ENCODE results near the gene LYPD3.
A peak's percentile ranks its signal among the peaks of the same experiment; 100 is the strongest.
"Not testable (repeated sequence)": the region's sequence is repeated elsewhere in the genome, so short reads cannot be mapped to it uniquely, and the experiment has no call there.

Gene LYPD3

GRCh38 chr19:43462383-43462782 is 3.0 kb downstream of the LYPD3 start:
- peak overlapping the region; percentile 36 for H3K4me3 Mint-ChIP-seq
- H3K27ac Mint-ChIP-seq: peak overlapping the region; percentile 3
- peaks cover 4% of the 10 kb centered on the region for H3K27me3 Mint-ChIP-seq (ENCODE audit: low read depth)
- no peaks in the 10 kb centered on the region for H3K9me3 Mint-ChIP-seq
- no peaks in the 10 kb centered on the region for H3K36me3 Mint-ChIP-seq (ENCODE audit: low read depth)
- peaks cover 18% of the 10 kb centered on the region for H3K4me1 Mint-ChIP-seq (ENCODE audit: low read depth)

- Mint-ChIP-seq H3K36me3 (ENCODE audit: low read depth) (no peaks in the 10 kb centered on the region), H3K4me3 (peak overlapping the region; percentile 39), H3K4me1 (ENCODE audit: low read depth) (peaks cover 15% of the 10 kb centered on the region), H3K27ac (no peak overlapping the region), H3K9me3 (no peaks in the 10 kb centered on the region), H3K27me3 (ENCODE audit: low read depth) (peaks cover 4% of the 10 kb centered on the region)
These were observed 4.1 kb downstream of the LYPD3 start for GRCh38 chr19:43461303-43461702.

GRCh38 chr19:43460362-43461016 is 4.9 kb downstream of the LYPD3 start:
- Mint-ChIP-seq H3K36me3 (ENCODE audit: low read depth) (no peaks in the 10 kb centered on the region), H3K4me1 (ENCODE audit: low read depth) (peaks cover 15% of the 10 kb centered on the region), H3K9me3 (no peaks in the 10 kb centered on the region), H3K27ac (no peak overlapping the region), H3K4me3 (no peak overlapping the region), H3K27me3 (ENCODE audit: low read depth) (peaks cover 6% of the 10 kb centered on the region)

- Mint-ChIP-seq H3K4me3 (no peak overlapping the region), H3K9me3 (no peaks in the 10 kb centered on the region), H3K36me3 (ENCODE audit: low read depth) (no peaks in the 10 kb centered on the region), H3K27me3 (ENCODE audit: low read depth) (peaks cover 12% of the 10 kb centered on the region), H3K27ac (no peak overlapping the region), H3K4me1 (ENCODE audit: low read depth) (peaks cover 4% of the 10 kb centered on the region)
These were observed 7.6 kb downstream of the LYPD3 start for GRCh38 chr19:43457809-43458208.

GRCh38 chr19:43455321-43456113 is 9.9 kb downstream of the LYPD3 start:
- H3K9me3 Mint-ChIP-seq: peaks cover 8% of the 10 kb centered on the region
- peaks cover 16% of the 10 kb centered on the region for H3K4me1 Mint-ChIP-seq (ENCODE audit: low read depth)
- H3K27me3 Mint-ChIP-seq (ENCODE audit: low read depth): peaks cover 12% of the 10 kb centered on the region
- H3K27ac Mint-ChIP-seq: no peak overlapping the region
- no peak overlapping the region for H3K4me3 Mint-ChIP-seq
- H3K36me3 Mint-ChIP-seq (ENCODE audit: low read depth): peaks cover 6% of the 10 kb centered on the region

- peaks cover 8% of the 10 kb centered on the region for H3K9me3 Mint-ChIP-seq
- no peak overlapping the region for H3K4me3 Mint-ChIP-seq
- H3K4me1 Mint-ChIP-seq (ENCODE audit: low read depth): peaks cover 22% of the 10 kb centered on the region
- no peak overlapping the region for H3K27ac Mint-ChIP-seq
- peaks cover 9% of the 10 kb centered on the region for H3K27me3 Mint-ChIP-seq (ENCODE audit: low read depth)
- peaks cover 6% of the 10 kb centered on the region for H3K36me3 Mint-ChIP-seq (ENCODE audit: low read depth)
These were observed 11.4 kb downstream of the LYPD3 start for GRCh38 chr19:43454031-43454430.

- Mint-ChIP-seq H3K36me3 (ENCODE audit: low read depth) (peaks cover 6% of the 10 kb centered on the region), H3K27ac (no peak overlapping the region), H3K9me3 (peaks cover 8% of the 10 kb centered on the region), H3K4me3 (no peak overlapping the region), H3K4me1 (ENCODE audit: low read depth) (peaks cover 24% of the 10 kb centered on the region), H3K27me3 (ENCODE audit: low read depth) (peaks cover 9% of the 10 kb centered on the region)
These were observed 12.8 kb downstream of the LYPD3 start for GRCh38 chr19:43452582-43452981.

GRCh38 chr19:43450545-43450997 is 14.8 kb downstream of the LYPD3 start:
- peak overlapping the region; percentile 76 for H3K27ac Mint-ChIP-seq
- H3K36me3 Mint-ChIP-seq (ENCODE audit: low read depth): peaks cover 6% of the 10 kb centered on the region
- H3K9me3 Mint-ChIP-seq: peaks cover 8% of the 10 kb centered on the region
- H3K4me1 Mint-ChIP-seq (ENCODE audit: low read depth): peaks cover 30% of the 10 kb centered on the region
- peaks cover 7% of the 10 kb centered on the region for H3K27me3 Mint-ChIP-seq (ENCODE audit: low read depth)
- H3K4me3 Mint-ChIP-seq: peak overlapping the region; percentile 7

- Mint-ChIP-seq H3K9me3 (peaks cover 6% of the 10 kb centered on the region), H3K36me3 (ENCODE audit: low read depth) (peaks cover 5% of the 10 kb centered on the region), H3K27ac (no peak overlapping the region), H3K4me1 (ENCODE audit: low read depth) (peaks cover 33% of the 10 kb centered on the region), H3K27me3 (ENCODE audit: low read depth) (no peaks in the 10 kb centered on the region), H3K4me3 (no peak overlapping the region)
These were observed 17.8 kb downstream of the LYPD3 start for GRCh38 chr19:43447655-43448054.

- no peak overlapping the region for H3K4me3 Mint-ChIP-seq
- H3K27ac Mint-ChIP-seq: no peak overlapping the region
- no peaks in the 10 kb centered on the region for H3K9me3 Mint-ChIP-seq
- no peaks in the 10 kb centered on the region for H3K36me3 Mint-ChIP-seq (ENCODE audit: low read depth)
- H3K4me1 Mint-ChIP-seq (ENCODE audit: low read depth): peaks cover 30% of the 10 kb centered on the region
- no peaks in the 10 kb centered on the region for H3K27me3 Mint-ChIP-seq (ENCODE audit: low read depth)
These were observed 18.5 kb downstream of the LYPD3 start for GRCh38 chr19:43446746-43447489.

GRCh38 chr19:43445426-43445825 is 20.0 kb downstream of the LYPD3 start:
- H3K4me1 Mint-ChIP-seq (ENCODE audit: low read depth): peaks cover 25% of the 10 kb centered on the region
- H3K27me3 Mint-ChIP-seq (ENCODE audit: low read depth): no peaks in the 10 kb centered on the region
- no peak overlapping the region for H3K4me3 Mint-ChIP-seq
- no peaks in the 10 kb centered on the region for H3K9me3 Mint-ChIP-seq
- no peaks in the 10 kb centered on the region for H3K36me3 Mint-ChIP-seq (ENCODE audit: low read depth)
- no peak overlapping the region for H3K27ac Mint-ChIP-seq

- no peak overlapping the region for H3K4me3 Mint-ChIP-seq
- no peaks in the 10 kb centered on the region for H3K27me3 Mint-ChIP-seq (ENCODE audit: low read depth)
- H3K27ac Mint-ChIP-seq: no peak overlapping the region
- H3K36me3 Mint-ChIP-seq (ENCODE audit: low read depth): no peaks in the 10 kb centered on the region
- no peaks in the 10 kb centered on the region for H3K9me3 Mint-ChIP-seq
- H3K4me1 Mint-ChIP-seq (ENCODE audit: low read depth): peaks cover 26% of the 10 kb centered on the region
These were observed 20.7 kb downstream of the LYPD3 start for GRCh38 chr19:43444531-43445287.

- not testable (repeated sequence) for H3K27ac Mint-ChIP-seq; H3K4me3 Mint-ChIP-seq; H3K9me3 Mint-ChIP-seq; H3K27me3 Mint-ChIP-seq (ENCODE audit: low read depth); H3K36me3 Mint-ChIP-seq (ENCODE audit: low read depth)
- peaks cover 25% of the 10 kb centered on the region for H3K4me1 Mint-ChIP-seq (ENCODE audit: low read depth)
These were observed 21.3 kb downstream of the LYPD3 start for GRCh38 chr19:43444091-43444490.

GRCh38 chr19:43441716-43442115 is 23.7 kb downstream of the LYPD3 start:
- Mint-ChIP-seq H3K36me3 (ENCODE audit: low read depth) (peaks cover 7% of the 10 kb centered on the region), H3K4me3 (no peak overlapping the region), H3K27ac (peak overlapping the region; percentile 22), H3K9me3 (no peaks in the 10 kb centered on the region), H3K27me3 (ENCODE audit: low read depth) (no peaks in the 10 kb centered on the region), H3K4me1 (ENCODE audit: low read depth) (peaks cover 34% of the 10 kb centered on the region)
